22Rv1 (cell line): ENCODE results near the gene FAM234B.

Source experiments
- ZFX ChIP-seq: fragments of 450-650 bp; IDR thresholded peaks from 2 replicates; pipeline ENCODE4 v1.6.1; 2017; ENCODE audit warnings: antibody characterized with exemption, borderline replicate concordance
- TF ChIP-seq, protein P1 (sequence below): fragments of 450-650 bp; IDR thresholded peaks from 2 replicates; pipeline ENCODE4 v1.5.1; 2017; ENCODE audit warnings: mild to moderate bottlenecking

DNA sequence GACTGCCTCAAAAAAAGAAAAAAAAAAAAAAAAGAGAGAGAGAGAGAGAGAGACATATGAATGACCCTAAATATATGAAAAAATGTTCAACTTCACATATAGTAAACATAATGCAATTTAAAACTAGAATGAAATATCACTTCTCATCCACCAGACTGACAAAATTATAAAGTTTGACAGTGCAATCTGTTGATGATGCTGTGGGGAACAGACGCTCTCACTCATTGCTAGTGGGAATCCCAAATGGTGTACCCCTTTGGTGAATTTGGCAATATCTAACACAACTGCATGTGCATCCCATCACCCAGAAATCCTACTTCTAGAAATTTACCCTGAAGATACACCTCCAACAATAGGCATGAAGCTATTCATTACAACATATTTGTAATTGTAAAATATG lies 61.6 kb downstream of the FAM234B start:
- TF ChIP-seq, protein P1, sequence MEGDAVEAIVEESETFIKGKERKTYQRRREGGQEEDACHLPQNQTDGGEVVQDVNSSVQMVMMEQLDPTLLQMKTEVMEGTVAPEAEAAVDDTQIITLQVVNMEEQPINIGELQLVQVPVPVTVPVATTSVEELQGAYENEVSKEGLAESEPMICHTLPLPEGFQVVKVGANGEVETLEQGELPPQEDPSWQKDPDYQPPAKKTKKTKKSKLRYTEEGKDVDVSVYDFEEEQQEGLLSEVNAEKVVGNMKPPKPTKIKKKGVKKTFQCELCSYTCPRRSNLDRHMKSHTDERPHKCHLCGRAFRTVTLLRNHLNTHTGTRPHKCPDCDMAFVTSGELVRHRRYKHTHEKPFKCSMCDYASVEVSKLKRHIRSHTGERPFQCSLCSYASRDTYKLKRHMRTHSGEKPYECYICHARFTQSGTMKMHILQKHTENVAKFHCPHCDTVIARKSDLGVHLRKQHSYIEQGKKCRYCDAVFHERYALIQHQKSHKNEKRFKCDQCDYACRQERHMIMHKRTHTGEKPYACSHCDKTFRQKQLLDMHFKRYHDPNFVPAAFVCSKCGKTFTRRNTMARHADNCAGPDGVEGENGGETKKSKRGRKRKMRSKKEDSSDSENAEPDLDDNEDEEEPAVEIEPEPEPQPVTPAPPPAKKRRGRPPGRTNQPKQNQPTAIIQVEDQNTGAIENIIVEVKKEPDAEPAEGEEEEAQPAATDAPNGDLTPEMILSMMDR: no peak
- TF ChIP-seq ZFX: no peak
